K562 (cell line): Measurements from ENCODE around the gene TMEM234. TPM values are rescaled to one million over a fixed set of nuclear protein-coding genes. Genes with fewer than 3 reads are reported as not detected.

Experiments used
- CGGBP1 ChIP-seq: fragments of 250-450 bp; sonication (Bioruptor Pico); IDR thresholded peaks from 2 replicates; pipeline ENCODE4 v1.9.0; 2021; ENCODE audit warnings: mild to moderate bottlenecking
- HDAC1 ChIP-seq, 2 experiments: fragments of 450-650 bp; IDR thresholded peaks; 2 replicates each; pipeline ENCODE4 v1.6.1; 2016 to 2017; ENCODE audit warnings: inconsistent platforms in 1 of 2, mild to moderate bottlenecking in 1 of 2, moderate library complexity in 1 of 2
- HOMEZ ChIP-seq: fragments of 250-450 bp; sonication (Bioruptor Pico); IDR thresholded peaks from 2 replicates; pipeline ENCODE4 v1.4.0; 2020; ENCODE audit warnings: mild to moderate bottlenecking, moderate library complexity
- L3MBTL2 ChIP-seq: fragments of 450-650 bp; IDR thresholded peaks from 2 replicates; pipeline ENCODE4 v1.6.1; 2016; ENCODE audit warnings: mild to moderate bottlenecking, moderate library complexity
- MGA ChIP-seq: fragments of 450-650 bp; IDR thresholded peaks from 2 replicates; pipeline ENCODE4 v1.6.1; 2016; ENCODE audit warnings: mild to moderate bottlenecking, moderate library complexity
- POLR2A ChIP-seq: fragments of 450-650 bp; conservative IDR thresholded peaks from 2 replicates; pipeline ENCODE4 v1.6.1; 2016
- RBM25 ChIP-seq: fragments of 200-400 bp; formaldehyde crosslinking; IDR thresholded peaks from 2 replicates; pipeline ENCODE4 v1.6.1; 2018; ENCODE audit warnings: low read length, low read depth, moderate library complexity; ENCODE audit not compliant: severe bottlenecking
- ZBTB49 ChIP-seq: sonication (generic); formaldehyde crosslinking; IDR thresholded peaks from 2 replicates; pipeline ENCODE4 v1.8.0; 2022; ENCODE audit warnings: missing genetic modification reagents, mild to moderate bottlenecking, borderline replicate concordance
- polyA plus RNA-seq, 8 experiments: library from polyadenylated mRNA; depleted of rRNA in 4 of 8; stranded (reverse) in 5 of 8; unstranded in 3 of 8; fragments of >200 nt; fragmentation: Nextera tagmentation in 2 of 8; fragmentation: Illumina TruSeq in 1 of 8; extraction: Ambion mirVana in 2 of 8; extraction: Trizol in 1 of 8; gene quantifications; 2 replicates each; pipeline versions ENCODE4 v1.2.1 to v1.2.3, GENCODE V29; 2011 to 2014; ENCODE audit warnings: inconsistent platforms in 1 of 8, missing spikeins in 1 of 8
- total RNA-seq, 7 experiments: library from RNA; depleted of rRNA in 6 of 7; stranded (reverse); fragments of >200 nt in 6 of 7; fragmentation: Illumina TruSeq in 2 of 7; extraction: Trizol in 2 of 7; gene quantifications; 2 replicates each; pipeline versions ENCODE4 v1.2.1 to v1.2.3, GENCODE V29; 2011 to 2021; ENCODE audit warnings: low replicate concordance in 1 of 7

Gene TMEM234
- total and polyA plus RNA-seq, 9 of the 15 experiments (the other 6 are each of a cell fraction or from before 2014, with no cell fraction given): 5.0 to 12.9 (median 7.6) TPM

GRCh38 chr1:32247983-32248889 lies 26.1 kb upstream of the TMEM234 start (continued):
- no peak for TF ChIP-seq MGA
- peak; percentile 82 for TF ChIP-seq RBM25
- TF ChIP-seq POLR2A: no peak
- TF ChIP-seq HDAC1 (IDR thresholded peaks at IDR 0.05): peak in 1 of 2 experiments; percentile 50; a peak in 1 of 4 replicates
- TF ChIP-seq CGGBP1 (CRISPR knock-in tag): no peak
- TF ChIP-seq L3MBTL2: peak; percentile 54
- no peak for TF ChIP-seq ZBTB49
- TF ChIP-seq HOMEZ (CRISPR knock-in tag): no peak
